Measurements from ENCODE around the gene HDGFL1. TPM values are rescaled to one million over a fixed set of nuclear protein-coding genes. Genes with fewer than 3 reads are reported as not detected.

The HDGFL1 gene
- total and polyA plus RNA-seq, 2 of the 8 experiments (the other 6 are each of a cell fraction or from before 2014, with no cell fraction given) = not detected

- H3K79me2 ChIP-seq (ENCODE audit: control insufficient read depth in 1 of 2, insufficient read depth in 2 of 2, low read length in 2 of 2) = no peaks in the 10 kb centered on the region
- H3K4me1 ChIP-seq (replicated peaks in 1 of 4; ENCODE audit: control insufficient read depth in 3 of 4, insufficient read depth in 4 of 4, low read length in 3 of 4) = peaks cover 0 to 5% (median 0%) of the 10 kb centered on the region in 4 experiments; a peak in 2 of 7 replicates
- H3K27me3 ChIP-seq (replicated peaks in 1 of 4; ENCODE audit: control insufficient read depth in 3 of 4, extremely low read depth in 1 of 4, insufficient read depth in 3 of 4, low read length in 3 of 4) = no peaks in the 10 kb centered on the region
- no peak for TF ChIP-seq CTBP2 (IDR thresholded peaks at IDR 0.05; ENCODE audit: borderline replicate concordance, insufficient read depth, insufficient read length, low read length)
- TF ChIP-seq RBBP5 (IDR thresholded peaks at IDR 0.05; ENCODE audit: borderline replicate concordance, low read depth, low read length) = no peak
- no peak for TF ChIP-seq EP300 (IDR thresholded peaks at IDR 0.05; ENCODE audit: borderline replicate concordance in 1 of 2, low read depth in 2 of 2, low read length in 2 of 2)
- TF ChIP-seq MAFK (IDR thresholded peaks at IDR 0.05; ENCODE audit: low read depth, low read length) = no peak
- no peak for TF ChIP-seq BACH1 (IDR thresholded peaks at IDR 0.05; ENCODE audit: low read length)
- no peak for TF ChIP-seq CBX8 (IDR thresholded peaks at IDR 0.05; ENCODE audit: borderline replicate concordance, low read depth, low read length)
- no peak for TF ChIP-seq FOSL1 (IDR thresholded peaks at IDR 0.05; ENCODE audit: insufficient read depth, low read depth, low read length)
- no peak for TF ChIP-seq EZH2 (IDR thresholded peaks at IDR 0.05; ENCODE audit: low read depth, low read length, severe bottlenecking)
- no peak overlapping the region for H2BK12ac ChIP-seq (ENCODE audit: low read depth, low read length)
- no peak overlapping the region for H3K27ac ChIP-seq (ENCODE audit: low read depth, low read length)
- no peaks in the 10 kb centered on the region for H3K36me3 ChIP-seq (ENCODE audit: control insufficient read depth in 2 of 4, insufficient read depth in 4 of 4, low read length in 3 of 4)
- H4K91ac ChIP-seq (replicated peaks; ENCODE audit: insufficient read length, low read length) = no peak overlapping the region
- no peak overlapping the region for H2AFZ ChIP-seq (ENCODE audit: low read length)
- H2BK5ac ChIP-seq (ENCODE audit: low read depth, low read length) = no peak overlapping the region
- H2BK15ac ChIP-seq (ENCODE audit: low read length) = no peak overlapping the region
- H2AK5ac ChIP-seq (ENCODE audit: low read depth, low read length) = no peak overlapping the region
- H2BK120ac ChIP-seq (replicated peaks; ENCODE audit: low read depth, low read length) = no peak overlapping the region
- H3K14ac ChIP-seq (ENCODE audit: insufficient read length) = no peak overlapping the region
- H4K8ac ChIP-seq (ENCODE audit: extremely low read depth, insufficient read depth, low read length) = no peak overlapping the region
- no peak overlapping the region for H3K56ac ChIP-seq (replicated peaks; ENCODE audit: insufficient read length, low read depth, low read length)
- FAIRE-seq = no peak
- CTCF ChIA-PET (ENCODE audit: partially characterized antibody) = no interaction called here
- H3K4me3 ChIP-seq (ENCODE audit: extremely low read depth in 1 of 4, insufficient read depth in 2 of 4, low read depth in 3 of 4, low read length in 4 of 4) = no peak overlapping the region
- H3K18ac ChIP-seq (ENCODE audit: extremely low read depth, low read length) = no peak overlapping the region
- no peaks in the 10 kb centered on the region for H3K79me1 ChIP-seq (ENCODE audit: low read depth, low read length)
- WGBS, 2 experiments (ENCODE audit: extremely low coverage in 1 of 2, insufficient coverage in 1 of 2, insufficient read length in 1 of 2, insufficient replicate concordance in 2 of 2, low coverage in 1 of 2, low lambda C conversion rate in 2 of 2, missing lambda C conversion rate in 1 of 2) = 87% methylated on average over 4 of the region's 4 CpGs; no CpG with 5 or more reads in 1 of the 2 experiments
- H3K9me3 ChIP-seq (ENCODE audit: insufficient read depth in 2 of 2, low read depth in 1 of 2, low read length in 1 of 2) = no peaks in the 10 kb centered on the region
- no peak overlapping the region for H4K5ac ChIP-seq (ENCODE audit: insufficient read length, low read depth, low read length)
- POLR2A ChIA-PET (ENCODE audit: partially characterized antibody) = no interaction called here
- no peak overlapping the region for H3K4me2 ChIP-seq (ENCODE audit: insufficient read depth in 1 of 2, low read depth in 2 of 2, low read length in 2 of 2)
- H3K4ac ChIP-seq (replicated peaks; ENCODE audit: insufficient read length, low read depth, low read length) = no peak overlapping the region
- no peak overlapping the region for H2BK20ac ChIP-seq (ENCODE audit: low read length)
- H3K23ac ChIP-seq (ENCODE audit: insufficient read length) = no peak overlapping the region
- H3K23me2 ChIP-seq (ENCODE audit: low read depth, low read length) = no peaks in the 10 kb centered on the region
- DNase-seq (ENCODE audit: low read depth in 1 of 2, low spot score in 2 of 2) = no peak
- no peaks in the 10 kb centered on the region for H4K20me1 ChIP-seq (replicated peaks in 1 of 2; ENCODE audit: control insufficient read depth in 1 of 2, insufficient read depth in 2 of 2, low read length in 2 of 2)
- H3K9ac ChIP-seq (replicated peaks in 1 of 4; ENCODE audit: extremely low read depth in 1 of 4, low read depth in 3 of 4, low read length in 3 of 4) = no peak overlapping the region
Observed at GRCh38 chr6:22610127-22610526, 40.8 kb downstream of the HDGFL1 start.

Measured in H1 (cell line).